Activated gamma-delta T cell (primary cell): ENCODE data around the gene NDUFA5.
"Not testable (repeated sequence)": the region's sequence is repeated elsewhere in the genome, so short reads cannot be mapped to it uniquely, and the experiment has no call there.

Experiments used
- DNase-seq: peaks from one replicate; lab custom pipeline; 2025; lab: John Stamatoyannopoulos, UW

The NDUFA5 gene

DNA sequence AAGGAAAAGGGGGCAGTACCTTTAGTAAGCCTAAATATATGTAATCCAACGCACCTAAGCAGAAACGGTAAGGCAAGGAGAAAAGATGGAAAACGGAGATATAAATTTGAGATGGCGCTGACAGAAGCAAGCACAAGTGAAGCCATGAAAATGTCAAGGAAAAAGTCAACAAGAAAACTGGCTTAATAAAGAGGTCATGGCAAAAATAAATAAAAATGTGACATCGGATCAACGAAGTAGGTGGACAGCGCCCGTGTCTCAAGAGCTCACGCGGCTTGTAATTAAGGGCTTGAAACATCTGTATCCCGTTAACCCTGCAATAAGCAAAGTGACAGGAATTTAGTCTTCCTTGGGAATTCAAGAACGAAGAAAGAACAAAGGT lies 611 bp downstream of the NDUFA5 start:
- no peak for DNase-seq

DNA sequence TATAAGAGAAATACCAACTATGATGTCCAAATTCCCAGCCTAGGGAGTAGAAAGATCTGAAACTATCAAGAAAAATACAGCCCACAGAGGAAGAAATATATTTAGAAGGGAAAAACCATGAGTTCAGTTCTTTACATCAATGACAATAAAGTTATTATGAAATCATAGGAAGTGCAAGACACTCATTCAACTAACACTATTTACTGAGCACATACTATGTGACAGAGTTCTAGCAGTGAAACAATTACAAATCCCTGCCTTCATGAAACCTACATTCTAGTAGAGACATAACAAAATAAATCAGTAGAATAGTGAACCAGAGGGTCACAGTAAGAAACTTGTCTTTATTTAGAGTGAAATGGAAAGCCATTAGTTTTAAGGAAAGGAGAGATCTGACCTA lies 2.1 kb downstream of the NDUFA5 start:
- DNase-seq: no peak

DNA sequence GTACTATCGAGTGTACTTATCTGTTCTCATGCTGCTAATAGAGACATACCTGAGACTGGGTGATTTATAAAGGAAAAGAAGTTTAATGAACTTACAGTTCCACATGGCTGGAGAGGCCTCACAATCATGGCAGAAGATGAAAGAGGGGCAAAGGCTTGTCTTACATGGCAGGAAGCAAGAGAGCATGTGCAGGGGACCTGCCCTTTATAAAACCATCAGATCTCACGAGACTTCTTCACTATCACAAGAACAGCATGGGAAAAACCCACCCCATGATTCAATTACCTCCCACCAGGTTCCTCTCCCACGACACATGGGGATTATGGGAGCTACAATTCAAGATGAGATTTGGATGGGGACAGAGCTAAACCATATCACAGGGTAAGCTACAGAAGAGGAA lies 4.5 kb downstream of the NDUFA5 start:
- no peak for DNase-seq

GRCh38 chr7:123552641-123553040 lies 5.0 kb downstream of the NDUFA5 start:
- DNase-seq: no peak

DNA sequence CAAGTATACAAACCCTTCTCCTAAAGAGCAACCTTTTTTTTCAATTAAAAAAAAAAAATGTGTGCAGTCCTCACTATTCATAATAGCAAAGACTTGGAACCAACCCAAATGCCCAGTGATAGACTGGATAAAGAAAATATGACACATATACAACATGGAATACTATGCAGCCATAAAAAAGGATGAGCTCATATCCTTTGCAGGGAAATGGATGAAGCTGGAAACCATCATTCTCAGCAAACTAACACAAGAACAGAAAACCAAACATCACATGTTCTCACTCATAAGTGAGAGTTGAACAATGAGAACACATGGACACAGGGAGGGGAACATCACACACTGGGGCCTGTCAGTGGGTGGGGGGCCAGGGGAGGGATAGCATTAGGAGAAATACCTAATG lies 5.5 kb downstream of the NDUFA5 start:
- not testable (repeated sequence) for DNase-seq

- DNase-seq: no peak
These were observed 9.2 kb downstream of the NDUFA5 start for GRCh38 chr7:123548406-123548805.

DNA sequence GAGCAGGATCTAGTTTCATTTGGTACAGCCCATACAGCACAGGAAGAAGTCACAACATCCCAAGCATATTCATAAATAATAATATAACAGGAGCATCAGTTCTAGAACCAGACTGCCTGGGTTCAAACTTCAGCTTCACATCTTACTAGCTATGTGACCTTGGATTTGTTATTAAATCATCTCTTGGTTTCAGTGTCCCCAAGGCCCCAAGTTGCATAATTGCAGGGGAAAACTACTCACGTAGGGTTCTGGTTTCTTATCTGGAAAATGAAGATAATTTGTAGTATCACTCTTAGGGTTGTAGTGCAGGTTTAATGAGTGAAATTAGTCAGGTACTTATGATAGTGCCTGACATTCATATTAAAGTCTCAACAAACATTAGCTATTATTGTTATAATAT lies 17.7 kb downstream of the NDUFA5 start:
- DNase-seq: no peak

GRCh38 chr7:123538897-123539296 lies 18.7 kb downstream of the NDUFA5 start:
- no peak for DNase-seq

- no peak for DNase-seq
These were observed 19.4 kb downstream of the NDUFA5 start for GRCh38 chr7:123538189-123538714.

DNA sequence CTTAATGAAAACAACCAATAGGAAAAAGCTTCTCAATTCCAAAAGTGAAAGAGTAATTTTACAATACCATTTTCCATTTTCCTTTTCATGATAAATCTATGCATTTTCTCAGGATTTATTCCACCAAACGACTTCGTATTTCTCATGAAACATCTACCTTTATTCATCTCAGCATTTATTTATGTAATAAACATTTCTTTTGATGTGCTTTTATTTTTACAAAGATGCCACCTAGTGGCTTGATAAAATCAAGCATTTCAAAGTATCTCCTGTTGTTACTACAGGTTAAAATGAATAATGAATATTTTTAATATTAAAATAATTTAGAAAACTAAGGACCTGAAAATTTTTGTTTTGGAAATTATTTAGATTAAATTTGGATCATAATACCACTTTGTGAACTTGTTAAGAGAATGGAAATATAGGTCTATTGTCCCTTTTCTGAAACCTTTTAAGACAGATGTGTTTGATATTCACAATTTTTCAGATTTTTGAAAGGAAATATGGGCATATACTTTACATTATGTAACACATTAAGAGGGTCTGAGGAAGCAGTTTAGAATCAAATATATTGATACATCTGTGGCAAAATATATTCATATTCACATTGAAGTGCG lies 20.5 kb downstream of the NDUFA5 start:
- DNase-seq: no peak

DNA sequence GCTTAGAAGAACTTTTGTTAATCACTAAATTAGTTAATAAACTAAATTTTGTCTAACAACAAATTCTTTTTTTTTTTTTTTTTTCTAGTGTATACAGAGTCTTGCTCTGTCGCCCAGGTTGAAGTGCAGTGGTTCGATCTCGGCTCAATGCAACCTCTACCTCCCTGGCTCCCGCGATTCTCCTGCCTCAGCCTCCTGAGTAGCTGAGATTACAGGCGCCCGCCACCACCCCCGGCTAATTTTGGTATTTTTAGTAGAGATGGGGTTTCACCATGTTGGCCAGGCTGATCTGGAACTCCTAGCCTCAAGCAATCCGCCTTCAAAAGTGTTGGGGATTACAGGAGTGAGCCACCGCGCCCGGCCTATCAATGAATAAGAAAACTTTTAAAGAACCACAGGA lies 22.1 kb downstream of the NDUFA5 start:
- DNase-seq: no peak

GRCh38 chr7:123534383-123535260 lies 23.0 kb downstream of the NDUFA5 start, which contains the start of gene IQUB:
IQUB (minus strand) TSS chr7:123534595; CDS start chr7:123512340, 22,255 bp downstream.
- DNase-seq: peak; percentile 79

GRCh38 chr7:123533929-123534382 lies 23.7 kb downstream of the NDUFA5 start:
- no peak for DNase-seq

DNA sequence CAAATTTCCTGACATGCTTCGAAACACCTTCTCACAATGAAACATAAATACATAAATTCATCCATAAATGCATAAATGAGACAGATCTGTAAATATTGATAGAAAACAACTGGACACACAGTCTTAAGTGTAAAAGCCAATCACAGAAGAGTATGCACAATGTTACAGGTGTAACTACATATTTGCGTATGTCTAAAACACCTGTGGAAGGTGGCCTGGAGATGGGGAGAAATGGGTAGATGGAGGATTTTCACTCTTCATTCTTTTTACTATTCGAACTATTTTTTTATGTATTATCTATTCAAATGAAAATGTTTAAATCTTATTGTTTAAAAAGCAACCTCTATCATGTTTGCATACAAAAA lies 24.1 kb downstream of the NDUFA5 start:
- DNase-seq: no peak

- not testable (repeated sequence) for DNase-seq
These were observed 24.6 kb downstream of the NDUFA5 start for GRCh38 chr7:123532788-123533552.

- not testable (repeated sequence) for DNase-seq
These were observed 25.3 kb downstream of the NDUFA5 start for GRCh38 chr7:123532343-123532742.

DNA sequence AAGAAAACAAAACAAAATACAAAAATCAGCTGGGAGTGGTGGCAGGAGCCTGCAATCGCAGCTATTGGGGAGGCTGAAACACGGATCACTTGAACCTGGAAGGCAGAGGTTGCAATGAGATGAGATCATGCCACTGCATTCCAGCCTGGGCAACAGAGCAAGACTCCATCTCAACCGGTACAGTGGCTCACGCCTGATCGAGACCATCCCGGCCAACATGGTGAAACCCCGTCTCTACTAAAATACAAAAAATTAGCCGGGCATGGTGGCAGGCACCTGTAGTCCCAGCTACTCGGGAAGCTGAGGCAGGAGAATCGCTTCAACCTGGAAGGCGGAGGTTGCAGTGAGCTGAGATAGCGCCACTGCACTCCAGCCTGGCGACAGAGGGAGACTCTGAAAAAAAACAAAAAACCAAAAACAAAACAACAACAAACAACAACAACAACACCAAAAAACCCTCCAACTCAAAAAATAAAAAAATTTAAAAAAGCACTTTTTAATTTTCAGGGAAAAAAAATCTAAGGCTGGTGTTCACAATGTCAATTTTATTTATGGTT lies 27.5 kb downstream of the NDUFA5 start:
- not testable (repeated sequence) for DNase-seq

- no peak for DNase-seq
These were observed 29.4 kb downstream of the NDUFA5 start for GRCh38 chr7:123528265-123528664.

DNA sequence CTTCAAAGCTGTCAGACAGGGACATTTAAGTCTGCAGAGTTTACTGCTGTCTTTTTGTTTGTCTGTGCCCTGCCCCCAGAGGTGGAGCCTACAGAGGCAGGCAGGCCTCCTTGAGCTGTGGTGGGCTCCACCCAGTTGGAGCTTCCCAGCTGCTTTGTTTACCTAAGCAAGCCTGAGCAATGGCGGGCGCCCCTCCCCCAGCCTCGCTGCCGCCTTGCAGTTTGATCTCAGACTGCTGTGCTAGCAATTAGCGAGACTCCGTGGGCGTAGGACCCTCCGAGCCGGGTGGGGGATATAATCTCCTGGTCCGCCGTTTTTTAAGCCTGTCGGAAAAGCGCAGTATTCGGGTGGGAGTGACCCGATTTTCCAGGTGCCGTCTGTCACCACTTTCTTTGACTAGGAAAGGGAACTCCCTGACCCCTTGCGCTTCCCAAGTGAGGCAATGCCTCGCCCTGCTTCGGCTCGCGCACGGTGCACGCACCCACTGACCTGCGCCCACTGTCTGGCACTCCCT lies 29.8 kb downstream of the NDUFA5 start:
- not testable (repeated sequence) for DNase-seq

- DNase-seq: not testable (repeated sequence)
These were observed 31.1 kb downstream of the NDUFA5 start for GRCh38 chr7:123526533-123526932.

DNA sequence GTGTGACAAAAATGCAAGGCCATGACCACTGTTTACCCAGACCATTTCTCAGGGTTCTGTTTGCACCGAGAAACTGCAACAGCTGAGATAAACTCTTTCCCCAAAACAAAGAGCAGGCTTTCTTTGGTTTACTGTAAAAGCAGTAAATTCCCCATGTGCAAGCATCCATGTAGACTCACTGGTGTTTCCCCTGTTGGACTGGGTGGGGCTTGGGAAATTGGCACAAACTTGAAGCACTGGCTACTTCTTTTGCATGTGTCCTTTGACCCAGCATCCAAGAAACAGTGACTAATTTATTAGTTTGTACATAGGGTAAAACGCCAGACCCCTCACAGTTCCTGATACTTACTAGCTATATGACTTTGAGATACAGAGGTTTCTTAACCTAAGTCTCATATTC lies 35.6 kb downstream of the NDUFA5 start:
- DNase-seq: no peak

DNA sequence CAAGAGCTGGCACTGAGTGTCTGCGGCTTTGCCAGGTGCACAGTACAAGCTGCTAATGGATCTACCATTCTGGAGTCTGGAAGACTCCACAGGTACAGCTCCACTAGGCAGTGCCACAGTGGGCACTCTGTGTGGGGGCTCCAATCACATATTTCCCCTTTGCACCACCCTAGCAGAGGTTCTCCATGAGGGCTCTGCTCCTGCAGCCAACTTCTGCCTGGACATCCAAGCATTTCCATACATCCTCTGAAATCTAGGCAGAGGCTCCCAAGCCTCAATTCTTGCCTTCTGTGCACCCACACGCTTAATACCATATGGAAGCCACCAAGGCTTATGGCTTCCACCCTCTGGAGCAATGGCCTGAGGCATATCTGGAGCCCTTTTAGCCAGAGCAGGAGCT lies 52.4 kb downstream of the NDUFA5 start:
- no peak for DNase-seq
